Cardiac fibroblast (primary cell): ENCODE data around the gene CNIH3.

Experiments
- DNase-seq, 2 donors: peaks; one replicate each; pipeline versions ENCODE4 v3.0.0 to v3.0.0-alpha.2; 2010; ENCODE audit warnings: low read depth in 2 of 2
- H3K4me3 ChIP-seq, 2 donors: replicated peaks in 1 of 2; 1 replicate in 1 of 2; 2 replicates in 1 of 2; pipeline ENCODE4 v1.5.1; 2011; ENCODE audit warnings: low read depth in 2 of 2, low read length in 2 of 2, mild to moderate bottlenecking in 2 of 2, moderate library complexity in 1 of 2
- CTCF ChIP-seq: IDR thresholded peaks from one replicate; pipeline ENCODE4 v1.5.1; 2011; ENCODE audit warnings: low read depth, mild to moderate bottlenecking, low read length, inconsistent platforms

CNIH3 gene

GRCh38 chr1:224767676-224768075 lies 151.6 kb downstream of the CNIH3 start:
- no peak for DNase-seq
- TF ChIP-seq CTCF: no peak
- H3K4me3 ChIP-seq: no peak overlapping the region

GRCh38 chr1:224768971-224769370 lies 152.9 kb downstream of the CNIH3 start:
- no peak overlapping the region for H3K4me3 ChIP-seq
- no peak for DNase-seq
- no peak for TF ChIP-seq CTCF

DNA sequence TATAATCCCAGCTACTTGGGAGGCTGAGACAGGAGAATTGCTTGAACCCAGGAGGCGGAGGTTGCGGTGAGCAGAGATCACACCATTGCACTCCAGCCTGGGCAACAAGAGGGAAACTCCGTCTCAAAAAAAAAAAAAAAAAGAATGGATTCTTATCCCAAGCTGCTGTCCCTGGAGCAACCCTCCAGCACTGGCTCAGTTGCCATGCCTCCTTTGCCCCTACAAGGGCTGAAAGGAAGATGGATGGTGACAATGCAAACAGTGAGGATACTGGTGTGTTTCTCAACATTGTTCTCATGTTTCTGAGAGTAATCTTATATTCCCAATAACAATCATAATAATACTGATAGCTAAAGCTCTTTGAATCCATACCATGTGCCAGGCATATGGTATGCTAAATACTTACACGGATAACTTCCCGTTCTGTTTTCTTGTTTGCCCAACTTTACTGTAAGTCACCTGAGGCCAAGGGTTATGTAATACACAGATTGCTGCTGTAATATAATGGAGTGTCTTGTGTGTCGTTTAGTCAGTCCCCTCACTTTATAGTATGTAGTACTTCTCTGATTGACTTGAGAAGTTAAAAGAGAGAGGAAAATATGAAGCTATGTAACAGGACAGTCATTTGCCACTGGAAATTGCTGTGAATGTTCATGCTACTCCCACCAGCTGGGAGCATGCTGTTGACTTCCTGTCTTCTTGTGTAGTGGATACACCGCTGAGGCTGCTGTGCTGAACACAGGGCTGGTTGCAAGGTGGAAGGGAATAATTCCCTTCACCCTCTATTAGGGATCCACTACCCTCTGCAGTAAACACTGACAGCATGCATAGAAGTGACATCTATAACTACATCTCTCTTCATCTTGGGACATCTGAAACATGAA lies 153.6 kb downstream of the CNIH3 start:
- DNase-seq: no peak
- no peak overlapping the region for H3K4me3 ChIP-seq
- no peak for TF ChIP-seq CTCF

GRCh38 chr1:224770336-224770693 lies 154.2 kb downstream of the CNIH3 start:
- H3K4me3 ChIP-seq: no peak overlapping the region
- TF ChIP-seq CTCF: no peak
- peak; percentile 46 to 48 for DNase-seq

- H3K4me3 ChIP-seq: no peak overlapping the region
- DNase-seq: no peak
- TF ChIP-seq CTCF: no peak
Measured at GRCh38 chr1:224773646-224774045, 157.5 kb downstream of the CNIH3 start.

GRCh38 chr1:224774378-224774777 lies 158.3 kb downstream of the CNIH3 start:
- no peak overlapping the region for H3K4me3 ChIP-seq
- peak; percentile 28 for TF ChIP-seq CTCF
- no peak for DNase-seq
